Panc1 (cell line): ENCODE measurements around the gene TMSB4Y. TPM values are rescaled to one million over a fixed set of nuclear protein-coding genes. Genes with fewer than 3 reads are reported as not detected.

Experiments
- ATAC-seq: fragments of 200-7000 bp; cut with Tn5 transposase; 2 replicates; pipeline ENCODE4 v1.9.1; 2020; ENCODE audit warnings: mild to moderate bottlenecking, moderate library complexity
- BruUV-seq: library from RNA; stranded (reverse); fragments of 400-500 nt; replicated peaks from 2 replicates; lab custom pipeline; 2021; lab: Mats Ljungman, UMichigan
- CTCF ChIA-PET: fragments of 300-600 bp; sonication (Branson Sonifier 250); formaldehyde crosslinking; loops from one replicate; lab custom pipeline; 2022; ENCODE audit warnings: antibody characterized with exemption; lab: Charles Lee
- POLR2A ChIA-PET: fragments of 300-600 bp; sonication (Branson Sonifier 250); formaldehyde crosslinking; loops from one replicate; lab custom pipeline; 2022; ENCODE audit warnings: antibody characterized with exemption; lab: Charles Lee
- DNase-seq: peaks from one replicate; pipeline ENCODE4 v3.0.0-alpha.2; 2010; ENCODE audit warnings: low read depth, low spot score
- H3K27ac ChIP-seq: 2 replicates; pipeline ENCODE4 v1.5.1; 2011; ENCODE audit warnings: mild to moderate bottlenecking, low read length, inconsistent platforms
- H3K27me3 ChIP-seq: fragments of 200-500 bp; sonication (Bioruptor generic); 2 replicates; pipeline ENCODE4 v1.6.0; 2014; ENCODE audit warnings: low read length, inconsistent platforms; ENCODE audit not compliant: control insufficient read depth, insufficient read depth
- H3K36me3 ChIP-seq: fragments of 200-500 bp; sonication (Bioruptor generic); 2 replicates; pipeline ENCODE4 v1.5.1; 2014; ENCODE audit warnings: inconsistent platforms, mild to moderate bottlenecking, low read length, moderate library complexity; ENCODE audit not compliant: control insufficient read depth, insufficient read depth
- H3K4me1 ChIP-seq: 2 replicates; pipeline ENCODE4 v1.5.1; 2011; ENCODE audit warnings: inconsistent platforms, mild to moderate bottlenecking, low read length, moderate library complexity; ENCODE audit not compliant: control insufficient read depth, insufficient read depth
- H3K4me3 ChIP-seq, 2 experiments: 2 replicates each; pipeline ENCODE4 v1.5.1; 2011 to 2012; ENCODE audit warnings: low read depth in 2 of 2, low read length in 2 of 2, mild to moderate bottlenecking in 2 of 2, inconsistent platforms in 1 of 2, moderate library complexity in 1 of 2
- H3K9me3 ChIP-seq: fragments of 200-500 bp; sonication (Bioruptor generic); 2 replicates; pipeline ENCODE4 v1.5.1; 2014; ENCODE audit warnings: low read depth, mild to moderate bottlenecking, inconsistent platforms, low read length, moderate library complexity; ENCODE audit not compliant: control insufficient read depth, insufficient read depth
- POLR2AphosphoS5 ChIP-seq: IDR thresholded peaks from 2 replicates; pipeline ENCODE4 v1.6.1; 2012; ENCODE audit warnings: mild to moderate bottlenecking, low read depth, low read length, moderate library complexity
- SIN3A ChIP-seq: IDR thresholded peaks from 2 replicates; pipeline ENCODE4 v1.6.1; 2012; ENCODE audit warnings: low read depth, mild to moderate bottlenecking, low read length, moderate library complexity, borderline replicate concordance; ENCODE audit not compliant: insufficient read depth
- TCF7L2 ChIP-seq: IDR thresholded peaks from 2 replicates; pipeline ENCODE4 v1.6.1; 2011; ENCODE audit warnings: mild to moderate bottlenecking, low read depth, low read length, inconsistent platforms
- in situ Hi-C: cut with HindIII; loops from 2 replicates; pipeline ENCODE4 v1.10.0; 2016; ENCODE audit warnings: low sequenced_read_pairs, low pct_unique_long_range_greater_than_20kb
- intact Hi-C: fragments of 100-400 bp; cut with micrococcal nuclease; formaldehyde crosslinking; loops from one replicate; pipeline ENCODE4 v1.10.0; 2022; ENCODE audit not compliant: unreplicated experiment
- total RNA-seq: library from RNA; stranded (reverse); gene quantifications from one replicate; pipeline ENCODE4 v1.2.1, GENCODE V29; 2021; ENCODE audit not compliant: unreplicated experiment
- TF ChIP-seq, protein P1 (sequence below), 2 experiments: IDR thresholded peaks; 2 replicates each; pipeline ENCODE4 v1.6.1; 2011 to 2012; ENCODE audit warnings: low read depth in 2 of 2, control low read depth in 1 of 2, low read length in 1 of 2, mild to moderate bottlenecking in 1 of 2, moderate library complexity in 1 of 2; ENCODE audit not compliant: insufficient read depth in 1 of 2
- TF ChIP-seq, protein P2 (sequence below): fragments of 450-650 bp; IDR thresholded peaks from 2 replicates; pipeline ENCODE4 v1.5.1; 2017; ENCODE audit warnings: mild to moderate bottlenecking

TMSB4Y gene
- total RNA-seq, 1 experiment from 2014 or later: not detected

DNA sequence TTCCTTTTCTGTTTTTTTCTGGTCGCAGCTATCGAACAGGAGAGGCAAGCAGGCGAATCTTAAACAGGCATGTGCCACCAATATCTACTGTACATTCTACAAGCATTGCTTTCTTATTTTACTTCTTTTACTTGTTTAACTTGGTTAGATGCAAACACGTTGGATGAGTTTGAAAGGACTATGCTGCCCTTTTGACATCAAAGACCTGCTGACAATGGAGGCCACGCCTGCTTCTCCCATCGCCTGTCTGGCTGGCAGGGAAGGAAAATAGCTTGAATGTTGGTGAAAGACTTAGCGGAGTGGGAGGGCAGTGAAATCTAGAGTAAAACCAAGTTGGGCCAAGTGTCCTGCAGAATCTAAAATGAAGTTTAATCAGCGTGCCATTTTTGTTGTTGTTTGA lies 1.5 kb downstream of the TMSB4Y start:
- ATAC-seq: no peak
- POLR2A ChIA-PET: no interaction called here

DNA sequence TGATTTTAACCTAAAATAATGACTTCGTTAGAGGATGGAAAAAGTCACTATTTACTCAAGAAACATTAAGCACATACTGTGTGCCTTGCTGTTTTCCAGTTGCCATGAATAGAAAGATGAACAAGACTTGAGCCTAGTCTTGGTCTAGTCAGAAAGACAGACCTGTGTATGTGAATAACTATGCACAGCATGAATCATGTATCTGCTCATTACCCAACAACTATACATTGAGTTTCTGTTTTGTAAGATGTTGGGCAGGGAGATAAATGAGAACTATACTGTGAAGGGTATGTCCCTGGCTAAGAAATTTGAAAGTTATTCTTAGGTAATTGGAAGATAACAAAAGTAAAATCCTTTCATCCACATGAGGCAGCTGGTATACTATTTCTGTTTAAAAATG lies 4.3 kb downstream of the TMSB4Y start:
- H3K36me3 ChIP-seq: no peaks in the 10 kb centered on the region
- H3K4me3 ChIP-seq: no peak overlapping the region
- ATAC-seq: no peak
- in situ Hi-C loops: no loop called here
- ChIA-PET CTCF (no interaction called here), POLR2A (no interaction called here)
- intact Hi-C loops: no loop called here
- DNase-seq: no peak
- BruUV-seq: no TSS peak
- no peaks in the 10 kb centered on the region for H3K9me3 ChIP-seq
- TF ChIP-seq, protein P1, sequence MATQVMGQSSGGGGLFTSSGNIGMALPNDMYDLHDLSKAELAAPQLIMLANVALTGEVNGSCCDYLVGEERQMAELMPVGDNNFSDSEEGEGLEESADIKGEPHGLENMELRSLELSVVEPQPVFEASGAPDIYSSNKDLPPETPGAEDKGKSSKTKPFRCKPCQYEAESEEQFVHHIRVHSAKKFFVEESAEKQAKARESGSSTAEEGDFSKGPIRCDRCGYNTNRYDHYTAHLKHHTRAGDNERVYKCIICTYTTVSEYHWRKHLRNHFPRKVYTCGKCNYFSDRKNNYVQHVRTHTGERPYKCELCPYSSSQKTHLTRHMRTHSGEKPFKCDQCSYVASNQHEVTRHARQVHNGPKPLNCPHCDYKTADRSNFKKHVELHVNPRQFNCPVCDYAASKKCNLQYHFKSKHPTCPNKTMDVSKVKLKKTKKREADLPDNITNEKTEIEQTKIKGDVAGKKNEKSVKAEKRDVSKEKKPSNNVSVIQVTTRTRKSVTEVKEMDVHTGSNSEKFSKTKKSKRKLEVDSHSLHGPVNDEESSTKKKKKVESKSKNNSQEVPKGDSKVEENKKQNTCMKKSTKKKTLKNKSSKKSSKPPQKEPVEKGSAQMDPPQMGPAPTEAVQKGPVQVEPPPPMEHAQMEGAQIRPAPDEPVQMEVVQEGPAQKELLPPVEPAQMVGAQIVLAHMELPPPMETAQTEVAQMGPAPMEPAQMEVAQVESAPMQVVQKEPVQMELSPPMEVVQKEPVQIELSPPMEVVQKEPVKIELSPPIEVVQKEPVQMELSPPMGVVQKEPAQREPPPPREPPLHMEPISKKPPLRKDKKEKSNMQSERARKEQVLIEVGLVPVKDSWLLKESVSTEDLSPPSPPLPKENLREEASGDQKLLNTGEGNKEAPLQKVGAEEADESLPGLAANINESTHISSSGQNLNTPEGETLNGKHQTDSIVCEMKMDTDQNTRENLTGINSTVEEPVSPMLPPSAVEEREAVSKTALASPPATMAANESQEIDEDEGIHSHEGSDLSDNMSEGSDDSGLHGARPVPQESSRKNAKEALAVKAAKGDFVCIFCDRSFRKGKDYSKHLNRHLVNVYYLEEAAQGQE (IDR thresholded peaks at IDR 0.05; ENCODE audit: insufficient read depth in 1 of 2, low read depth in 2 of 2, low read length in 1 of 2): no peak
- no peak for TF ChIP-seq TCF7L2
- no peak for TF ChIP-seq SIN3A
- TF ChIP-seq, protein P2, sequence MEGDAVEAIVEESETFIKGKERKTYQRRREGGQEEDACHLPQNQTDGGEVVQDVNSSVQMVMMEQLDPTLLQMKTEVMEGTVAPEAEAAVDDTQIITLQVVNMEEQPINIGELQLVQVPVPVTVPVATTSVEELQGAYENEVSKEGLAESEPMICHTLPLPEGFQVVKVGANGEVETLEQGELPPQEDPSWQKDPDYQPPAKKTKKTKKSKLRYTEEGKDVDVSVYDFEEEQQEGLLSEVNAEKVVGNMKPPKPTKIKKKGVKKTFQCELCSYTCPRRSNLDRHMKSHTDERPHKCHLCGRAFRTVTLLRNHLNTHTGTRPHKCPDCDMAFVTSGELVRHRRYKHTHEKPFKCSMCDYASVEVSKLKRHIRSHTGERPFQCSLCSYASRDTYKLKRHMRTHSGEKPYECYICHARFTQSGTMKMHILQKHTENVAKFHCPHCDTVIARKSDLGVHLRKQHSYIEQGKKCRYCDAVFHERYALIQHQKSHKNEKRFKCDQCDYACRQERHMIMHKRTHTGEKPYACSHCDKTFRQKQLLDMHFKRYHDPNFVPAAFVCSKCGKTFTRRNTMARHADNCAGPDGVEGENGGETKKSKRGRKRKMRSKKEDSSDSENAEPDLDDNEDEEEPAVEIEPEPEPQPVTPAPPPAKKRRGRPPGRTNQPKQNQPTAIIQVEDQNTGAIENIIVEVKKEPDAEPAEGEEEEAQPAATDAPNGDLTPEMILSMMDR: no peak
- TF ChIP-seq POLR2AphosphoS5: no peak
- no peaks in the 10 kb centered on the region for H3K4me1 ChIP-seq
- H3K27me3 ChIP-seq: no peaks in the 10 kb centered on the region
- no peak overlapping the region for H3K27ac ChIP-seq

More for the DNA sequence above, 1.5 kb downstream of the TMSB4Y start:
- Histone ChIP-seq H3K9me3 (no peaks in the 10 kb centered on the region), H3K27ac (no peak overlapping the region), H3K27me3 (no peaks in the 10 kb centered on the region), H3K4me1 (no peaks in the 10 kb centered on the region), H3K36me3 (no peaks in the 10 kb centered on the region), H3K4me3 (no peak overlapping the region)
- intact Hi-C loops: no loop called here
- in situ Hi-C loops: no loop called here
- DNase-seq: no peak
- CTCF ChIA-PET: no interaction called here
- no TSS peak for BruUV-seq
- TF ChIP-seq, protein P2: no peak
- TF ChIP-seq, protein P1 (IDR thresholded peaks at IDR 0.05; ENCODE audit: insufficient read depth in 1 of 2, low read depth in 2 of 2, low read length in 1 of 2): no peak
- TF ChIP-seq SIN3A (no peak), TCF7L2 (no peak), POLR2AphosphoS5 (no peak)
